IMR-90 (cell line): ENCODE measurements around the gene FRS3. TPM values are rescaled to one million over a fixed set of nuclear protein-coding genes. Genes with fewer than 3 reads are reported as not detected.

Experiments
- ATAC-seq: fragments of 200-7000 bp; cut with Tn5 transposase; 2 replicates; pipeline ENCODE4 v1.9.1; 2020; ENCODE audit warnings: low read depth, mild to moderate bottlenecking, moderate library complexity
- BruUV-seq: library from RNA; stranded (reverse); fragments of 400-500 nt; replicated peaks from 2 replicates; lab custom pipeline; 2021; lab: Mats Ljungman, UMichigan
- CTCF ChIA-PET: fragments of 300-600 bp; formaldehyde crosslinking; extraction: SDS; loops from one replicate; lab custom pipeline; 2021; ENCODE audit warnings: antibody characterized with exemption; lab: Yijun Ruan, JAX
- POLR2A ChIA-PET: fragments of 300-600 bp; sonication (Branson Sonifier 250); formaldehyde crosslinking; loops from one replicate; lab custom pipeline; 2022; ENCODE audit warnings: antibody characterized with exemption; ENCODE audit not compliant: unreplicated experiment; lab: Charles Lee
- DNase-seq: peaks from one replicate; pipeline ENCODE4 v3.0.0; 2013
- H2AFZ ChIP-seq: replicated peaks from 2 replicates; pipeline ENCODE3; 2013; ENCODE audit warnings: low read length, mild to moderate bottlenecking; ENCODE audit not compliant: poor library complexity
- H2AK5ac ChIP-seq: 2 replicates; pipeline ENCODE4 v1.6.1; 2013; ENCODE audit warnings: low read depth, low read length, inconsistent platforms
- H2AK9ac ChIP-seq: replicated peaks from 2 replicates; pipeline ENCODE3; 2013; ENCODE audit warnings: mild to moderate bottlenecking, low read depth, low read length, moderate library complexity; ENCODE audit not compliant: poor library complexity
- H2BK120ac ChIP-seq: 2 replicates; pipeline ENCODE4 v1.6.1; 2013; ENCODE audit warnings: low read depth, low read length, inconsistent platforms
- H2BK15ac ChIP-seq: 3 replicates; pipeline ENCODE4 v1.6.1; 2013; ENCODE audit warnings: low read depth, low read length, inconsistent platforms
- H2BK20ac ChIP-seq: 2 replicates; pipeline ENCODE4 v1.6.1; 2013; ENCODE audit warnings: low read depth, mild to moderate bottlenecking, inconsistent platforms, low read length, moderate library complexity
- H2BK5ac ChIP-seq: 2 replicates; pipeline ENCODE4 v1.6.1; 2013; ENCODE audit warnings: mild to moderate bottlenecking, low read depth, low read length, inconsistent platforms; ENCODE audit not compliant: poor library complexity, severe bottlenecking
- H3K14ac ChIP-seq: replicated peaks from 2 replicates; pipeline ENCODE4 v1.6.1; 2013; ENCODE audit warnings: low read depth, low read length, inconsistent platforms
- H3K18ac ChIP-seq: 2 replicates; pipeline ENCODE4 v1.6.1; 2013; ENCODE audit warnings: low read depth, low read length, control low read depth
- H3K23ac ChIP-seq: 2 replicates; pipeline ENCODE4 v1.6.1; 2013; ENCODE audit warnings: low read depth, low read length, inconsistent platforms
- H3K27ac ChIP-seq: 2 replicates; pipeline ENCODE4 v1.5.1; 2013; ENCODE audit warnings: mild to moderate bottlenecking, control low read depth, low read length; ENCODE audit not compliant: insufficient read depth
- H3K27me3 ChIP-seq: 2 replicates; pipeline ENCODE4 v1.6.1; 2013; ENCODE audit warnings: low read length; ENCODE audit not compliant: control insufficient read depth, insufficient read depth
- H3K36me3 ChIP-seq: 2 replicates; pipeline ENCODE4 v1.6.1; 2013; ENCODE audit warnings: low read length, mixed read lengths; ENCODE audit not compliant: control insufficient read depth, insufficient read depth
- H3K4ac ChIP-seq: 2 replicates; pipeline ENCODE4 v1.6.1; 2013; ENCODE audit warnings: low read depth, low read length, inconsistent platforms
- H3K4me1 ChIP-seq: 2 replicates; pipeline ENCODE4 v1.6.1; 2013; ENCODE audit warnings: low read length, mixed read lengths; ENCODE audit not compliant: control insufficient read depth, insufficient read depth
- H3K4me2 ChIP-seq: 2 replicates; pipeline ENCODE4 v1.6.1; 2013; ENCODE audit warnings: low read depth, mild to moderate bottlenecking, control low read depth, low read length, moderate library complexity
- H3K4me3 ChIP-seq: 2 replicates; pipeline ENCODE4 v1.5.1; 2013; ENCODE audit warnings: low read depth, mild to moderate bottlenecking, control low read depth, low read length, moderate library complexity; ENCODE audit not compliant: insufficient read depth
- H3K56ac ChIP-seq: 2 replicates; pipeline ENCODE4 v1.6.1; 2013; ENCODE audit warnings: low read length, inconsistent platforms; ENCODE audit not compliant: insufficient read depth; ENCODE audit errors: extremely low read depth
- H3K79me1 ChIP-seq, 2 experiments: 2 replicates each; pipeline ENCODE4 v1.6.1; 2013; ENCODE audit warnings: low read length in 2 of 2, inconsistent platforms in 1 of 2, low read depth in 1 of 2
- H3K9ac ChIP-seq: 2 replicates; pipeline ENCODE4 v1.6.1; 2013; ENCODE audit warnings: low read depth, low read length, control low read depth
- H3K9me1 ChIP-seq: 2 replicates; pipeline ENCODE4 v1.6.1; 2013; ENCODE audit warnings: low read length, inconsistent platforms; ENCODE audit not compliant: insufficient read depth
- H3K9me3 ChIP-seq: 2 replicates; pipeline ENCODE4 v1.6.1; 2013; ENCODE audit warnings: low read length; ENCODE audit not compliant: control insufficient read depth, insufficient read depth
- H4K20me1 ChIP-seq: 2 replicates; pipeline ENCODE4 v1.6.1; 2013; ENCODE audit warnings: low read length, inconsistent platforms; ENCODE audit not compliant: insufficient read depth
- H4K5ac ChIP-seq: 2 replicates; pipeline ENCODE4 v1.6.1; 2013; ENCODE audit warnings: mild to moderate bottlenecking, low read depth, low read length, control low read depth
- H4K8ac ChIP-seq, 2 experiments: 2 replicates each; pipeline ENCODE4 v1.6.1; 2013; ENCODE audit warnings: low read depth in 2 of 2, low read length in 2 of 2, control low read depth in 1 of 2, inconsistent platforms in 1 of 2
- H4K91ac ChIP-seq: 2 replicates; pipeline ENCODE4 v1.6.1; 2013; ENCODE audit warnings: low read depth, low read length, inconsistent platforms; ENCODE audit not compliant: insufficient read depth
- BHLHE40 ChIP-seq: fragments of 150-350 bp; IDR thresholded peaks from 2 replicates; pipeline ENCODE4 v1.6.1; 2016; ENCODE audit warnings: mild to moderate bottlenecking, low read depth, low read length
- CEBPB ChIP-seq: IDR thresholded peaks from 2 replicates; pipeline ENCODE4 v1.6.1; 2012; ENCODE audit warnings: low read depth, low read length, improper control_type of control experiment
- CHD1 ChIP-seq: IDR thresholded peaks from 2 replicates; pipeline ENCODE4 v1.6.1; 2012; ENCODE audit warnings: low read depth, low read length, improper control_type of control experiment
- CTCF ChIP-seq: conservative IDR thresholded peaks from 2 replicates; pipeline ENCODE4 v1.5.1; 2012; ENCODE audit warnings: mild to moderate bottlenecking, low read depth, low read length, improper control_type of control experiment
- FOS ChIP-seq: fragments of 150-350 bp; IDR thresholded peaks from 2 replicates; pipeline ENCODE4 v1.6.1; 2016; ENCODE audit warnings: low read depth, low read length
- MAFK ChIP-seq: IDR thresholded peaks from 2 replicates; pipeline ENCODE4 v1.6.1; 2012; ENCODE audit warnings: low read depth, low read length, improper control_type of control experiment
- MAZ ChIP-seq: IDR thresholded peaks from 2 replicates; pipeline ENCODE4 v1.6.1; 2012; ENCODE audit warnings: low read depth, mild to moderate bottlenecking, low read length, improper control_type of control experiment, moderate library complexity, borderline replicate concordance
- MXI1 ChIP-seq: IDR thresholded peaks from 2 replicates; pipeline ENCODE4 v1.6.1; 2012; ENCODE audit warnings: low read depth, mild to moderate bottlenecking, low read length, moderate library complexity, borderline replicate concordance
- NFE2L2 ChIP-seq: fragments of 150-350 bp; IDR thresholded peaks from 2 replicates; pipeline ENCODE4 v1.6.1; 2016; ENCODE audit warnings: low read depth, mild to moderate bottlenecking, low read length
- POLR2A ChIP-seq: IDR thresholded peaks from 2 replicates; pipeline ENCODE4 v1.6.1; 2012; ENCODE audit warnings: mild to moderate bottlenecking, low read depth, low read length
- RAD21 ChIP-seq: IDR thresholded peaks from 2 replicates; pipeline ENCODE4 v1.6.1; 2012; ENCODE audit warnings: low read length, improper control_type of control experiment
- RCOR1 ChIP-seq: IDR thresholded peaks from 2 replicates; pipeline ENCODE4 v1.6.1; 2012; ENCODE audit warnings: mild to moderate bottlenecking, low read length, improper control_type of control experiment; ENCODE audit not compliant: insufficient replicate concordance
- RFX5 ChIP-seq: IDR thresholded peaks from 2 replicates; pipeline ENCODE4 v1.8.0; 2012; ENCODE audit warnings: low read depth, mild to moderate bottlenecking, low read length, moderate library complexity
- SMC3 ChIP-seq: fragments of 150-350 bp; IDR thresholded peaks from 2 replicates; pipeline ENCODE4 v1.6.1; 2016; ENCODE audit warnings: low read depth, mild to moderate bottlenecking, antibody characterized with exemption, low read length, moderate library complexity
- USF2 ChIP-seq: fragments of 150-350 bp; IDR thresholded peaks from 2 replicates; pipeline ENCODE4 v1.6.1; 2017; ENCODE audit warnings: mild to moderate bottlenecking, antibody characterized with exemption, low read length, low read depth
- WGBS, 2 experiments: methylation state at CpG; one replicate each; pipeline versions ENCODE4 v1.1.5 to v1.1.7; 2013; ENCODE audit warnings: missing lambda C conversion rate in 2 of 2; ENCODE audit not compliant: insufficient read length in 1 of 2; ENCODE audit errors: extremely low coverage in 2 of 2; 5-methylcytosine and 5-hydroxymethylcytosine counted together
- dilution Hi-C: fragments of 300-500 bp; cut with HindIII; formaldehyde crosslinking; loops from one replicate; pipeline ENCODE4 v1.14.3; 2018; ENCODE audit warnings: low sequenced_read_pairs; ENCODE audit not compliant: unreplicated experiment
- in situ Hi-C: fragments of 300-500 bp; cut with MboI; formaldehyde crosslinking; loops from 3 replicates; pipeline ENCODE4 v1.14.3; 2019; ENCODE audit warnings: low sequenced_read_pairs, inconsistent platforms, mixed read lengths
- intact Hi-C: fragments of 100-400 bp; cut with micrococcal nuclease; formaldehyde crosslinking; loops from 2 replicates; pipeline ENCODE4 v1.10.0; 2022
- polyA plus RNA-seq, 3 experiments: library from polyadenylated mRNA; depleted of rRNA; stranded (reverse); fragments of >200 nt; gene quantifications; 2 replicates each; pipeline ENCODE4 v1.2.3, GENCODE V29; 2012; ENCODE audit warnings: low replicate concordance in 1 of 3
- total RNA-seq: library from RNA; depleted of rRNA; stranded (reverse); fragments of >200 nt; gene quantifications from 2 replicates; pipeline ENCODE4 v1.2.3, GENCODE V29; 2012
- TF ChIP-seq, protein P1 (sequence below): fragments of 150-350 bp; IDR thresholded peaks from 2 replicates; pipeline ENCODE4 v1.6.1; 2016; ENCODE audit warnings: low read depth, mild to moderate bottlenecking, low read length, moderate library complexity, borderline replicate concordance

FRS3 gene
- total and polyA plus RNA-seq, 2 of the 4 experiments (the other 2 are of a cell fraction), result 0.54 to 3.8 TPM

DNA sequence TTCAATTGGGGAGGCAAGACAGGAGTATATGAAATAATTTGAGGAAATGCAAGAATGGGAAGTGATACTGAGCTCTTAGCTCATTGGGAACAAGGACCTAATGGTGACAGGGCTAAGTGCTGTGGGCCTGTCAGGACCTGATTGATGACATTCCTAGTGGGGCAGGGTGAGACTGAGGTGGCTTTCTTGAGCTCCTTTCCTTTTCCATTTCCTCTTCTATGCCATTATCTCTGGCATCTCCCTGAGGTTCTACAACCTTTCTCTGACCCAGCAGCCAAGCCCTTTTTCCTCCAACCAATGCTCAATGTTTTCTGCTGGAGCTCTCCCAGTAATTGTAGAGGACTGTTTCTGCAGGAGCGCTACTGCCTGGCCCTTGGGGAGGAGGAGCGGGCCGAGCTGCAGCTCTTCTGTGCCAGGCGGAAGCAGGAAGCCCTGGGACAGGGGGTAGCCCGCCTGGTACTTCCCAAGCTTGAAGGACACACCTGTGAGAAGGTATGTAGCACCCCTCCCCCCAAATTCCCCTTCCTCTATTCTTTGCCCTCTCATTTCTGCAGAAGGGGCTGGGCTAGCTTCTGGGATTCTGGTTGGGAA, 5.0 kb upstream of the FRS3 start:
- in situ Hi-C loops (loop anchor here (5.0 to 10.0 kb wide), 2 partner anchors 150 to 263 kb away; no protein-coding TSS in a partner anchor), dilution Hi-C loops (no loop called here), intact Hi-C loops (loop anchor here (5.0 to 10.0 kb wide), 3 partner anchors 153 to 430 kb away; partner anchors contain the start of gene MRPS10)
- TF ChIP-seq RFX5, result no peak
- no peak for TF ChIP-seq RCOR1
- no peak for TF ChIP-seq MAFK
- no peak for TF ChIP-seq RAD21
- TF ChIP-seq MAZ, result no peak
- no peak for TF ChIP-seq POLR2A
- no peak for TF ChIP-seq CEBPB
- TF ChIP-seq USF2, result no peak
- no peak for TF ChIP-seq CTCF
- TF ChIP-seq SMC3, result no peak
- TF ChIP-seq BHLHE40, result no peak
- no peak for TF ChIP-seq NFE2L2
- TF ChIP-seq, protein P1, sequence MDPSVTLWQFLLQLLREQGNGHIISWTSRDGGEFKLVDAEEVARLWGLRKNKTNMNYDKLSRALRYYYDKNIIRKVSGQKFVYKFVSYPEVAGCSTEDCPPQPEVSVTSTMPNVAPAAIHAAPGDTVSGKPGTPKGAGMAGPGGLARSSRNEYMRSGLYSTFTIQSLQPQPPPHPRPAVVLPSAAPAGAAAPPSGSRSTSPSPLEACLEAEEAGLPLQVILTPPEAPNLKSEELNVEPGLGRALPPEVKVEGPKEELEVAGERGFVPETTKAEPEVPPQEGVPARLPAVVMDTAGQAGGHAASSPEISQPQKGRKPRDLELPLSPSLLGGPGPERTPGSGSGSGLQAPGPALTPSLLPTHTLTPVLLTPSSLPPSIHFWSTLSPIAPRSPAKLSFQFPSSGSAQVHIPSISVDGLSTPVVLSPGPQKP, result no peak
- no peak for TF ChIP-seq CHD1
- TF ChIP-seq MXI1, result no peak
- TF ChIP-seq FOS, result no peak
- Histone ChIP-seq H2AK9ac (no peak overlapping the region), H3K27ac (no peak overlapping the region), H3K27me3 (no peaks in the 10 kb centered on the region), H3K36me3 (peaks cover 7% of the 10 kb centered on the region), H3K4me3 (no peak overlapping the region), H3K23ac (no peak overlapping the region), H4K91ac (no peak overlapping the region), H3K14ac (no peak overlapping the region), H3K9me3 (no peaks in the 10 kb centered on the region), H4K20me1 (no peaks in the 10 kb centered on the region), H3K4me1 (peaks cover 11% of the 10 kb centered on the region), H2AK5ac (no peak overlapping the region), H3K4me2 (no peak overlapping the region), H2BK120ac (no peak overlapping the region), H2BK5ac (no peak overlapping the region), H2AFZ (no peak overlapping the region), H3K9ac (no peak overlapping the region), H3K56ac (no peak overlapping the region), H4K8ac (no peak overlapping the region), H2BK15ac (no peak overlapping the region), H3K4ac (no peak overlapping the region), H3K18ac (no peak overlapping the region), H2BK20ac (no peak overlapping the region), H4K5ac (no peak overlapping the region), H3K9me1 (peaks cover 3% of the 10 kb centered on the region; the same call in 1 of the 2 replicates), H3K79me1 (peaks cover 16 to 40% of the 10 kb centered on the region in 2 experiments)
- BruUV-seq, result no TSS peak
- ATAC-seq (no peak), DNase-seq (no peak)
- ChIA-PET POLR2A (no interaction called here), CTCF (no interaction called here)
- WGBS, 2 experiments, result no CpG with 5 or more reads among the region's 5 CpGs
